Stimulated activated CD8-positive, alpha-beta memory T cell treated with anti-CD3 and anti-CD28 coated beads, Interleukin-15, amount 100 ng/mL, for 1 hour (primary cell): Measurements from ENCODE around the gene SLC6A13.
"Not testable (repeated sequence)": the region's sequence is repeated elsewhere in the genome, so short reads cannot be mapped to it uniquely, and the experiment has no call there.

Experiments
- DNase-seq: peaks from one replicate; pipeline ENCODE4 v3.0.0-alpha.2; 2020; ENCODE audit warnings: low read depth

SLC6A13 gene

GRCh38 chr12:197911-198695, 64.5 kb downstream of the SLC6A13 start:
- DNase-seq, result no peak

GRCh38 chr12:197347-197746, 65.3 kb downstream of the SLC6A13 start:
- DNase-seq, result no peak

- DNase-seq, result no peak
These were observed 66.2 kb downstream of the SLC6A13 start for GRCh38 chr12:196436-196835.

- no peak for DNase-seq
These were observed 66.7 kb downstream of the SLC6A13 start for GRCh38 chr12:195951-196350.

GRCh38 chr12:195156-195555, 67.5 kb downstream of the SLC6A13 start:
- no peak for DNase-seq

GRCh38 chr12:194276-194675, 68.4 kb downstream of the SLC6A13 start:
- DNase-seq, result no peak

- no peak for DNase-seq
These were observed 69.4 kb downstream of the SLC6A13 start for GRCh38 chr12:193261-193660.

GRCh38 chr12:191541-191940, 71.1 kb downstream of the SLC6A13 start:
- DNase-seq, result no peak

- DNase-seq, result no peak
These were observed 71.8 kb downstream of the SLC6A13 start for GRCh38 chr12:190881-191280.

GRCh38 chr12:189622-189962, 73.0 kb downstream of the SLC6A13 start:
- no peak for DNase-seq

GRCh38 chr12:188910-189621, 73.6 kb downstream of the SLC6A13 start:
- DNase-seq, result peak; percentile 7

- DNase-seq, result not testable (repeated sequence)
These were observed 74.4 kb downstream of the SLC6A13 start for GRCh38 chr12:187986-188909.

- DNase-seq, result no peak
These were observed 76.5 kb downstream of the SLC6A13 start for GRCh38 chr12:186006-186625.

GRCh38 chr12:185576-185955, 77.1 kb downstream of the SLC6A13 start:
- no peak for DNase-seq

- DNase-seq, result no peak
These were observed 77.6 kb downstream of the SLC6A13 start for GRCh38 chr12:184811-185575.

GRCh38 chr12:182381-182892, 80.2 kb downstream of the SLC6A13 start:
- DNase-seq, result no peak

GRCh38 chr12:181921-182320, 80.7 kb downstream of the SLC6A13 start:
- no peak for DNase-seq

- DNase-seq, result no peak
These were observed 82.2 kb downstream of the SLC6A13 start for GRCh38 chr12:180445-180844.

GRCh38 chr12:179885-180284, 82.8 kb downstream of the SLC6A13 start:
- no peak for DNase-seq

- DNase-seq, result no peak
These were observed 83.3 kb downstream of the SLC6A13 start for GRCh38 chr12:179131-179884.

GRCh38 chr12:178829-179109, 83.9 kb downstream of the SLC6A13 start:
- DNase-seq, result no peak
